Cardiac septum (tissue), 1 donor: Measurements from ENCODE around the gene FMOD. TPM values are rescaled to one million over a fixed set of nuclear protein-coding genes. Genes with fewer than 3 reads are reported as not detected.
"Not testable (repeated sequence)": the region's sequence is repeated elsewhere in the genome, so short reads cannot be mapped to it uniquely, and the experiment has no call there.

Experiments
- DNase-seq: peaks from one replicate; pipeline ENCODE4 v3.0.0-alpha.2; 2020; ENCODE audit warnings: low spot score
- intact Hi-C: fragments of 100-400 bp; cut with DNase I; formaldehyde crosslinking; loops from one replicate; pipeline ENCODE4 v1.14.0; 2022
- total RNA-seq: library from RNA; stranded (reverse); fragmentation: NEBNext Ultra II Directional; extraction: Animal tissue kit (Norgen Biotek cat#: 25700); gene quantifications from one replicate; pipeline ENCODE4 v1.2.1, GENCODE V29; 2021
- donor health status: DM: no; HTN: no; CAD: no.

Gene FMOD
- total RNA-seq, 1 donor from 2014 or later, result 66.0 TPM

DNA sequence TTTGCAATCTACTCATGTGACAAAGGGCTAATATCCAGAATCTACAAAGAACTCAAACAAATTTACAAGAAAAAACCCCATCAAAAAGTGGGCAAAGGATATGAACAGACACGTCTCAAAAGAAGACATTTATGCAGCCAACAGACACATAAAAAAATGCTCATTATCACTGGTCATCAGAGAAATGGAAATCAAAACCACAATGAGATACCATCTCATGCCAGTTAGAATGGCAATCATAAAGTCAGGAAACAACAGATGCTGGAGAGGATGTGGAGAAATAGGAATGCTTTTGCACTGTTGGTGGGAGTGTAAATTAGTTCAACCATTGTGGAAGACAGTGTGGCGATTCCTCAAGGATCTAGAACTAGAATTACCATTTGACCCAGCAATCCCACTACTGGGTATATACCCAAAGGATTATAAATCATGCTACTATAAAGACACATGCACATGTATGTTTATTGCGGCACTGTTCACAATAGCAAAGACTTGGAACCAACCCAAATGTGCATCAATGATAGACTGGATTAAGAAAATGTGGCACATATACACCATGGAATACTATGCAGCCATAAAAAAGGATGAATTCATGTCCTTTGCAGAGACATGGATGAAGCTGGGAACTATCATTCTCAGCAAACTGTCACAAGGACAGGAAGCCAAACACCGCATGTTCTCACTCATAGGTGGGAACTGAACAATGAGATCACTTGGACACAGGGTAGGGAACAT is 36.7 kb downstream of the FMOD start:
- intact Hi-C loops, DNase-seq: not testable (repeated sequence)

DNA sequence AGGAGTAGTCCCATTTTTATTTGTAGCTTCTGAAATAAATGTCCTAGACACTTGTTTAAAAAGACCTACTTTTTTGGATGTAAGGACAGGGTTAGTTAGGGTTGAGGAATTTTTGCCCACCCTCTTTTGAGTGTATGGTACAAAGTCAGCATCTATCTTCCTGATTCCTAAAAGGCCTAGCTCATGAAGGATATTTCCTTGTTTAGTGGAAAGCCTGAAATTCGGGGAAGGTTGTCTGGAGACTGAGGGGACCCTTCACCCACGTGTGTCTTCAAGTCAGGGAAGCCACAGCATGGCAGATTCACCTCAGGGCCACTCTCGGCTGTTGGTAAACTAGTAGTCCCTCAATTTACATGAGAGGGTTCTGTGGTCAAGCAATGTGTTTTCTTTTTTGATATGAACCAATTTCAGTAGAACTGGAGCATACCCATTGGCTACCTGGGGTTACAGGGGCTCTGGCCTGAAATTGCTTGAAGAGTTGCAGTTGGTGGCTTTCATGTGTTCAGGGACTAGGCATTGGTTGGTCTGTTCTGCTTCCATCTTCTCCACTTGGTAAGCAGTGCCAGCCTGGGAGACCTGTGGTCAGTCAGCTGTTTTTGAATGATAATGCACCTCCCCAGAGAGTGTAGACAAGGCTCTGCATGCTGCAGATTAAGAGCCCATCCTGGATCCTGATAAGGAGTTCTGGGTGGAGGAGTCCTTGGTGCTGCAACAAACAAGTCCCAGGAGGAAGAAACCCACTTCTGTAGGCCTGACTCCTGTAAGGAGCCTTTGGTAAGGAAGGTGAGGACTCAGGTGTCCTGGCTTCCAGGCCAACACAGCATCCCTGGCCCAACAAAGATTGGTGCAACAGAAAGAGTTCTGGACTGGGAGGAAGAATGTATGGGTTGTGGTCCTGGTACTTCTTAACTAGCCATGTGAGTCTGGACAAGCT is 39.3 kb downstream of the FMOD start:
- intact Hi-C loops, result no loop called here
- no peak for DNase-seq

DNA sequence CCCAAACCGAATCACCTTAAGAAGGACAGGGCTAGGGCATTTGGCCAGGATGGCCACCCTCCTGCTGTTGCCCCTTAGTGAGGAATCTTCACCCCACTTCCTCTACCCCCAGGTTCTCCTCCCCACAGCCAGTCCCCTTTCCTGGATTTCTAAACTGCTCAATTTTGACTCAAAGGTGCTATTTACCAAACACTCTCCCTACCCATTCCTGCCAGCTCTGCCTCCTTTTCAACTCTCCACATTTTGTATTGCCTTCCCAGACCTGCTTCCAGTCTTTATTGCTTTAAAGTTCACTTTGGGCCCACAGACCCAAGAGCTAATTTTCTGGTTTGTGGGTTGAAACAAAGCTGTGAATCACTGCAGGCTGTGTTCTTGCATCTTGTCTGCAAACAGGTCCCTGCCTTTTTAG is 42.0 kb downstream of the FMOD start:
- intact Hi-C loops, result no loop called here
- no peak for DNase-seq

DNA sequence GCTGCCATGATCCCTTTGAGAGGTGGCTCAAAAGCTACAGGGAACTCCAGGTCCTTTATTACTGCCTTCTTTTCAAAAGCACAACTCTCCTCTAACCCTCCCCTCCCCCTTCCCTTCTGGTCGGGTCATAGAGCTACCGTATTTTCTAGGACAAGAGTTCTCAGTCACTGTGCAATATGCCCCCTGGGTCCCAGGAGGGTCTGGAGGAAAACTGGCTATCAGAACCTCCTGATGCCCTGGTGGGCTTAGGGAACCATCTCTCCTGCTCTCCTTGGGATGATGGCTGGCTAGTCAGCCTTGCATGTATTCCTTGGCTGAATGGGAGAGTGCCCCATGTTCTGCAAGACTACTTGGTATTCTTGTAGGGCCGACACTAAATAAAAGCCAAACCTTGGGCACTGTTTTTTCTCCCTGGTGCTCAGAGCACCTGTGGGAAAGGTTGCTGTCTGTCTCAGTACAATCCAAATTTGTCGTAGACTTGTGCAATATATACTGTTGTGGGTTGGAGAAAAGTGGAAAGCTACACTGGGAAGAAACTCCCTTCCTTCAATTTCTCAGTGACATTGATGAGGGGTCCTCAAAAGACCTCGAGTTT is 42.5 kb downstream of the FMOD start:
- DNase-seq, result no peak
- intact Hi-C loops, result no loop called here

DNA sequence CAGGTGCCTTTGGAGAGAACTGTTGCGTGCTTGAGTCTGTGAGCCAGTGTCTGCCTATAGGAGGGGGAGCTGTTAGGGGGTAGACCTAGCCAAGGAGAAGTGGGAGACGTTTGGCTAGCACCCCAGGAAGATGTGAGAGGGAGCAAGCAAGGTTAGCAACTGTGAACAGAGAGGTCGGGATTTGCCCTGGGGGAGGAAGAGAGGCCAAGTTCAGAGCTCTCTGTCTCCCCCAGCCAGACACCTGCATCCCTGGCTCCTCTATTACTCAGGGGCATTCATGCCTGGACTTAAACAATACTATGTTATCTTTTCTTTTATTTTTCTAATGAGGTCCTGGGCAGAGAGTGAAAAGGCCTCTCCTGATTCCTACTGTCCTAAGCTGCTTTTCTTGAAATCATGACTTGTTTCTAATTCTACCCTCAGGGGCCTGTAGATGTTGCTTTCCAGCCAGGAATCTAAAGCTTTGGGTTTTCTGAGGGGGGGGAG is 43.2 kb downstream of the FMOD start:
- intact Hi-C loops, result loop anchor here (1.0 kb wide), 1 partner anchor 20 kb away; no protein-coding TSS in a partner anchor
- no peak for DNase-seq

DNA sequence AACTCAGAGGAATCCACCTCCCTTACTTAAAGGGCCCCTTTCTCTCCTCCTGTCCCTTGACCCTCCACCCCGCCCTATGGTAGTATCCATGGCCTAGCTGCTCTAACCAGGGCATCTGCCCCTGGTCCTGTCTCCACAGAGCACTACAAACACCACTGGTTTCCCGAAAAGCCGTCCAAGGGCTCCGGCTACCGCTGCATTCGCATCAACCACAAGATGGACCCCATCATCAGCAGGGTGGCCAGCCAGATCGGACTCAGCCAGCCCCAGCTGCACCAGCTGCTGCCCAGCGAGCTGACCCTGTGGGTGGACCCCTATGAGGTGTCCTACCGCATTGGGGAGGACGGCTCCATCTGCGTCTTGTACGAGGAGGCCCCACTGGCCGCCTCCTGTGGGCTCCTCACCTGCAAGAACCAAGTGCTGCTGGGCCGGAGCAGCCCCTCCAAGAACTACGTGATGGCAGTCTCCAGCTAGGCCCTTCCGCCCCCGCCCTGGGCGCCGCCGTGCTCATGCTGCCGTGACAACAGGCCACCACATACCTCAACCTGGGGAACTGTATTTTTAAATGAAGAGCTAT is 43.9 kb downstream of the FMOD start:
- intact Hi-C loops, result loop anchor here (1.0 kb wide), 3 partner anchors 20 to 34 kb away; no protein-coding TSS in a partner anchor
- no peak for DNase-seq

DNA sequence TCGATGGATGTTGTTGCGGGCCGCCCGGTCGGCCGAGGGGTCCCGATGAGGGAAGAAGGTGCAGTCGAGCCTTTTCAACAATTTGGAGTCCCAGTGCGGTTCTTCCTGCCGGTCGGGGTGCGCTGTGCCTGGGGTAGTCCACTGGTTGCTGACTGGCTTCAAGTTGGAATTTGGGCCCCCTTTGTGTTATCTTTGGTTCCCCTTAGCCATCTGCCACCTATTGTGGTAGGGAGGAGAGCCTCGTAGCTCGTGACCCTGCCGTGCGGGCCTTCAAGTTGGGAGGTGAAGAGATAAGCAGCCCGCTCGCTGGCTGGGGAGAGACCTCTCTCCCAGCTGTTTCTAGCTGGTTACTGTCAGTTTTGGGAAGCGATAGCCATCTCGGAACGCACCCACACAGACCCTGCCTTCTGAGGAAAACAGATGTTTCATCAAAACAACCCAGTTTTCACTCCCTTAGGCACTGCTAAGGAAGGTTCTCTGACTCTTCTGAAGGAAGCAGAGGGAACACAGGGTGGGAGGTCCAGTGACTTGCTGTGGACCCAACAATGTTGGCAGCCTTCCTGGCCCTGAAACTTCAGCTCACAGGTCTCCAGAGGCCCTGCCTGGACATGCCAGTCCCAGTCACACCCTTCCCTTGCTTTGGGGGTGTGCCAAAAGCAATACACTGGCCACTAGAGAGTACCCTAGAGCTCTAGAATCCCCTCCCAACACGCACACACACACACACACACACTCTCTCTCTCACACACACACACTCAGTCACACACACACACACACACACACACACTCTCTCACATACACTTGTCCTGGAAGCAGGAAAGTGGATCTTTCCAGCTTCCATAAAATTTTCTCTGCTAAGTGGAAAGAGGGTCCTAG is 44.6 kb downstream of the FMOD start:
- peak; percentile 93 for DNase-seq
- intact Hi-C loops, result loop anchor here (1.0 kb wide), 2 partner anchors 28 to 33 kb away; no protein-coding TSS in a partner anchor

DNA sequence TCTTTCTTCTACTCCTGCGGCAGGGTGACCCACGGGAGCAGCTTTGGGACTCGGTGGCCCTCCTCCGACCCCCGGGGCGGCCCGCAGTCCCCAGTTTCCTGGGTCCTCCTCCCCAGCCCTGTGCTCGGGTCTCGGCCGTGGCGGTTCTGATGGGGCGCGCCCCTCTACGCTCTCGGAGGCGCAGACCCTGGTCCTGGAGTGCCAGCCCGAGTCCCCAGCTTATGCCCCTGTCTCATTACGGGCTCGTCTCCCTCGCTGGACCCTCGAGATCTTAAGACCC is 45.2 kb downstream of the FMOD start:
- DNase-seq, result no peak
- intact Hi-C loops, result loop anchor here (1.0 kb wide), 2 partner anchors 27 to 32 kb away; no protein-coding TSS in a partner anchor

DNA sequence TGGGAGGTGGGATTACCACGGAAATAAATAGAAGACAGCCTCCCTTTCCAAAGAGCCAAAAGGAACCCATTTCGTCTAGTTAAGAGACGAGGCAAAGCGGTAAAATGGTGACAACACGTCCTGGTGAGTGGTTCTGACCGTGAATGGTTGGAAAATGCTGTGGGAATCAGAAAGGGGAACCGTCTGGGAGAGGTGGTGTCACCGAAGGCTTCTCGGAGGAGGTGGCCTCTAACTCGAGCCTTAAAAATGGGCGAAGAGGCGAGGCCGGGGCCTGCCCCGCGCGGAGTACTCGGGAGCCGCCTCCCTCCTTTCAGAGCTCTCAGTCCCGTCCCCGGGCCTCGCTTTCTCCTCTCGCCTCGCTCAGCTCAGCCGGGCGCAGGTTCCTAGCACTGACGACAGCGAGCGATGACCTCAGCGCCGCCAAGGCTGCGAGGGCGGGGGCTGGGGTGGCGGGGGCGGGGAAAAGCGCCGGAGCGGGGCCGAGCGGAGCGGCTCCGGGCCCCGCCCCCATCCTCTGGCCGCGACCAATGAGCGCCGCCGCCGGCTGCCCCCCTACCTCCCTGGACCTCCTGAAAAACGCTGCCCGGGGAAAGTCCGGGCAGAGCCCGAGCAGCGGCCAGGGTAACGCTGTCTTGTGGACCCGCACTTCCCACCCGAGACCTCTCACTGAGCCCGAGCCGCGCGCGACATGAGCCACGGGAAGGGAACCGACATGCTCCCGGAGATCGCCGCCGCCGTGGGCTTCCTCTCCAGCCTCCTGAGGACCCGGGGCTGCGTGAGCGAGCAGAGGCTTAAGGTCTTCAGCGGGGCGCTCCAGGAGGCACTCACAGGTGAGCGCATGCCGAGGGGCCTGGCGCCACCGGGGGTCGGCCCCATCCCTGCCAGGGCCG is 45.8 kb downstream of the FMOD start, which contains the start of gene BTG2:
Gene BTG2 (plus strand): TSS at position 601 of the 890 bp plus-strand sequence. CDS start 88 bp downstream, at position 689.
- peak; percentile 98 for DNase-seq
- intact Hi-C loops, result no loop called here

DNA sequence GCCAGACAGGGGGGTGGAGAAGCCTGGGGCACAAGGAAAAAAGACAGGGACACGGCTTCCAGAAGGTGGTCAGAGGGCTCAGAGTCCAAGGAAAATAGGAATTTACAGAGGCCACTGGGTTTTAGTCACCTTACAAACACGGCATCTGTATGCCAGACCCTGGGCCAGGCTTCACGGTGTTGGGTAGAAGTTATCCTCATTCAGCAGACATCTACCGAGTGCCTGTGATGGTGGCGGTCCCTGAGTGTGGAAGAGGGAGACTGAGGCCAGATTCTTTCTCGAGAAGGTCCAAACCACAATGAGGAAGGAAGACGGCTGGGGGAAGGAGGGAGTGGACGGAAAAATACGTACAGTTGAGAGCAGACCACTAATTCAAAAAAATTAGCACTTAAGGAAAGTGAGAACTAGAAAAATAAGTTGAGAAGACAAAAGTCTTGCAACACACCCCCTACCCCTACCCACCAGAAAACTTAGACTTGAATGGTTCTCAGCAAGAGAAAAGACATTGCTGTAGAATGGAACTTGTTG is 46.5 kb downstream of the FMOD start:
- DNase-seq, result no peak
- intact Hi-C loops, result no loop called here

DNA sequence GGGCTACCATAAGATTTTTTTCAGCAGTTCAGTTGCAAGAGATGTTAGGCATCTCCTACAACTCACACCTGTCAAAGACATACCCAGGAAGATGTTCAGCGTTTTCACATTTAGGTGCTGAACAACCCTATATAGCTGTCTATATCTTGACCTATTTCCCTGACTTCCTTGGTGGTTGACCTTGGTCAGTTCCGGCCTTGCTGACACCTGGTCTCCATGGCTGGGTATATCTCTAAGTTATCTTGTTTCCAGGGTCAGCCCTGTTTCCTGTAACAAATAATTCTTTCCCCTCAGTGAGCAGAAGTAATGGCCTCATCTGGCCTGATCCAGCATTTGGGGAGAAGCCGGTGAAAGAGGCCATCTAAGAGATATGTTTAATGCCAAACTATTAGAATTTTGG is 48.0 kb downstream of the FMOD start:
- intact Hi-C loops, result no loop called here

DNA sequence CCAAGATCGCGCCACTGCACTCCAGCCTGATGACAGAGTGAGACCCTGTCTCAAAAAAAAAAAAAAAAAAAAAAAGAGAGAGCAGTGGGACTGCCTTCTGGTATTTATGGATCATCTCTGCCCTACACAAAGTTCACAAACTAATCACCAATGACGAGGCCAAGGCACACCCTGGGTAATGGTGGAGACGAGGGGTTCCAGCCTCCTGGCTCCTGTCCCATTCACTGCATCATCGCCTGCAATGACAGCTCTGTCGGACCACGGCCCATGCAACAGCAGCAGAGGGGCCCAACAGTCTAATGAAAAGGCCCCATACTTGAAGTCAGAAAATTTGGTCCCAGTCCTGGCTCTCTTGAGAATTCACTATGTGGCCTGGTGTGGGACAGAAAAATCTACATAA is 48.5 kb downstream of the FMOD start:
- DNase-seq, result no peak
- intact Hi-C loops, result no loop called here

More for the DNA sequence above, 48.0 kb downstream of the FMOD start:
- DNase-seq, result no peak

DNA sequence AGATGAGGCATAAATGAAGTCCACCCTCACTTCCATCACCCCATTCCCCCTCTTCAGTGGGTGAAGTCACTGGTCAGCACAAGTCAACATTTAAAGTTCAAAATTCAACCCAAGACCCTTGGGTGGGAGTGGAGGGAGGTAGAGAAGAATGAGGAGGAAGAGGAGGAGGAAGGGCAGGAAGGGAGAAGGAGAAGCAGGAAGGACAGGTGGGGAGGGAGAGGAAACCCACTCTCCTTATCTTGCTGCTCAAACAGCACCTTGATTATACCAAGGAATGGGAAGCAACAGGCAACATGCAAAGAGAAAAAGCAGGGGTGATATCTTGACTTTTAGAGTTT is 49.6 kb downstream of the FMOD start:
- intact Hi-C loops, result no loop called here
- no peak for DNase-seq

DNA sequence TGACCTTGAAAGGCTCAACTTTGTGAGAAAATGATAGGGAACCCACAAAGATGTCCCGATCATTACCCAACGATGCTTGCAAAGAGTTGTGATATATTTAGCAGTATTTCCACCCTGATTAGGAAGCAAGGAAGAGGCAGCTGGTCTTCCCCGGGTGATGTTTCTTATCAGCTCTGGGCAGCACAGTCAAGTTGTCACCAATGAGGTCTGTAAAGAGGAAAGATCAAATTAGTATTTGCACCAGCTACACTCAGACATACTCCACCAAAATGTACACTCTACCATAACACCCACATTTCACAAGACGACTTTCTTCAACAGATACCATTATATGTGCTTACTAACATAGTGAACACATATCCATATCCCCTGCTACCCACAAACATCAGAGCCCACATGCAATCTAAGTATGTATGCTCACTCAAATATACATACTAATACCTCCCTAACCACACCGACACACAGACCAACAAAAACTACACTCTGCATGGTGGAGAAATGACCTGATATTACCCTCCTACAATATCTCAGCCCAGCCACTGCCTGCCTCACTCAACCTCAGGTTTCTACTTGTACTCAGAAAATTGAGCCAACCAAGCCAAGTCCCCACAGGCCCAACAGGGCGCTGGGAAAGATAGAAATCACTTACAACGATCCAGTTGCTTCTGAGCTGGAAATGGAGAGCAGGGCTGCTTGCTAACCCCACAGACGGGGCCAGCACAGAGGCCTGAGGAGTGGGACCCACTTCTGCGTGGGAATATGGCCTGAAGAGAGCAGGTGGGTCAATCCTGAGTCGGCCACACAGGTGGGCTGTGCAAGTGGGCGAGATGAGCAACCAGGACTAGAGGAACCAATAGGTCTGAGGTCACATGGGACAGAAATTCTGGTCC is 50.2 kb downstream of the FMOD start:
- no peak for DNase-seq
- intact Hi-C loops, result no loop called here

DNA sequence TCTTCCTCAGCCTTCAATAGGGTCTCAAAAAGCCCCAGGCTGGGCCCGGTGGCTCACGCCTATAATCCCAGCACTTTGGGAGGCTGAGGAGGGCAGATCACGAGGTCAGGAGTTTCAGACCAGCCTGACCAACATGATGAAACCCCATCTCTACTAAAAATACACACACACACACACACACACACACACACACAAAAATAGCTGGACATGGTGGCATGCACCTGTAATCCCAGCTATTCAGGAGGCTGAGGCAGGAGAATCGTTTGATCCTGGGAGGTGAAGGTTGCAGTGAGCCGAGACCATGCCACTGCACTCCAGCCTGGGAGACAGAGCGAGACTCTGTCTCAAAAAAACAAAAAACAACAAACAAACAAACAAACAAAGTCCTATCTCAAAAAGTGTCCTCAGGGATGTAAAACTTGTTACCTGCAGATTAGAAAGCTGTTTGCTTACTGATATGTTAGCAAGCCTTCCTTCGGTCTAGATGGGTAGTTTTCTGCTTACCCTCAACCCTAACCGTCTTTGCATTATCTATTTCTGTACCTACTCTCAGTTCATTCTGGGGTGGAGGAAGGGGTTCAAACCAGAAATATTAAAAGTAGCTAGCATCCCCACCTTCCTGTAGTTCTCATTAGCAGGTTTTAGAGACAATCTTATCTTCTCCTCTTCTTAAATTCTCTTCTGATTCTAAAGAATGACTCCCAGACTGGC is 51.0 kb downstream of the FMOD start:
- DNase-seq, result not testable (repeated sequence)

DNA sequence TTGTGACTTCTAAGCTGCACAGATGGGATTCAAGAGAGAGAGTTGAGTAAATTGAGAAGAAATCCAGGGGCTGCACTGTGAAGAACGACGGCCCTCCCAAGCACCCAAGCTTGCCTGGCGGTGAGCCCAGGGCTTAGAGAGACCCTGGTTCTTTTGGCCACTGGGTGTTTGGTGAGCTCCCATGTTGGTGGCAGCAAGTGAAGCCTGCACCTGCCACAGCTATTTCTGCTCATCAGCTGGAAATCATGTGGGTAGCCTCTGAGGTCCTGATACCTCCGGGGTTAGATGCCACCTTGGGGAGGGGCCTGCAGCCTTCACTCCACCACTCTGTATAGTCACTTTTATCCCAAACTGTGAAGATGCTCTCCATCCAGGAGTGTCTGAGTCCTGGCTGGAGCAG is 51.8 kb downstream of the FMOD start:
- DNase-seq, result no peak
- intact Hi-C loops, result no loop called here

More for the DNA sequence above, 51.0 kb downstream of the FMOD start:
- intact Hi-C loops, result not testable (repeated sequence)
